ENCODE results near the gene SMYD2.

The SMYD2 gene

GRCh38 chr1:214331180-214331579 is 50.2 kb downstream of the SMYD2 start:
- TF ChIP-seq POLR2AphosphoS5 (IDR thresholded peaks at IDR 0.05; ENCODE audit: low read depth, low read length) (no peak), FOXP2 (optimal IDR thresholded peaks at IDR 0.05; ENCODE audit: borderline replicate concordance, extremely low read depth, extremely low read length, insufficient read depth) (no peak), SIN3A (IDR thresholded peaks at IDR 0.05; ENCODE audit: borderline replicate concordance, insufficient read depth, low read length) (no peak), TAF1 (IDR thresholded peaks at IDR 0.05; ENCODE audit: borderline replicate concordance, insufficient read depth, low read length) (no peak)
- TF ChIP-seq, protein P1, sequence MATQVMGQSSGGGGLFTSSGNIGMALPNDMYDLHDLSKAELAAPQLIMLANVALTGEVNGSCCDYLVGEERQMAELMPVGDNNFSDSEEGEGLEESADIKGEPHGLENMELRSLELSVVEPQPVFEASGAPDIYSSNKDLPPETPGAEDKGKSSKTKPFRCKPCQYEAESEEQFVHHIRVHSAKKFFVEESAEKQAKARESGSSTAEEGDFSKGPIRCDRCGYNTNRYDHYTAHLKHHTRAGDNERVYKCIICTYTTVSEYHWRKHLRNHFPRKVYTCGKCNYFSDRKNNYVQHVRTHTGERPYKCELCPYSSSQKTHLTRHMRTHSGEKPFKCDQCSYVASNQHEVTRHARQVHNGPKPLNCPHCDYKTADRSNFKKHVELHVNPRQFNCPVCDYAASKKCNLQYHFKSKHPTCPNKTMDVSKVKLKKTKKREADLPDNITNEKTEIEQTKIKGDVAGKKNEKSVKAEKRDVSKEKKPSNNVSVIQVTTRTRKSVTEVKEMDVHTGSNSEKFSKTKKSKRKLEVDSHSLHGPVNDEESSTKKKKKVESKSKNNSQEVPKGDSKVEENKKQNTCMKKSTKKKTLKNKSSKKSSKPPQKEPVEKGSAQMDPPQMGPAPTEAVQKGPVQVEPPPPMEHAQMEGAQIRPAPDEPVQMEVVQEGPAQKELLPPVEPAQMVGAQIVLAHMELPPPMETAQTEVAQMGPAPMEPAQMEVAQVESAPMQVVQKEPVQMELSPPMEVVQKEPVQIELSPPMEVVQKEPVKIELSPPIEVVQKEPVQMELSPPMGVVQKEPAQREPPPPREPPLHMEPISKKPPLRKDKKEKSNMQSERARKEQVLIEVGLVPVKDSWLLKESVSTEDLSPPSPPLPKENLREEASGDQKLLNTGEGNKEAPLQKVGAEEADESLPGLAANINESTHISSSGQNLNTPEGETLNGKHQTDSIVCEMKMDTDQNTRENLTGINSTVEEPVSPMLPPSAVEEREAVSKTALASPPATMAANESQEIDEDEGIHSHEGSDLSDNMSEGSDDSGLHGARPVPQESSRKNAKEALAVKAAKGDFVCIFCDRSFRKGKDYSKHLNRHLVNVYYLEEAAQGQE (IDR thresholded peaks at IDR 0.05; ENCODE audit: insufficient read depth in 1 of 2, low read depth in 2 of 2, low read length in 2 of 2) = no peak

- no peak for TF ChIP-seq SIN3A (IDR thresholded peaks at IDR 0.05; ENCODE audit: borderline replicate concordance, insufficient read depth, low read length)
These were observed 51.0 kb downstream of the SMYD2 start for GRCh38 chr1:214331827-214332423.

GRCh38 chr1:214332946-214333798 is 52.2 kb downstream of the SMYD2 start:
- TF ChIP-seq, protein P1 (IDR thresholded peaks at IDR 0.05; ENCODE audit: insufficient read depth in 1 of 2, low read depth in 2 of 2, low read length in 2 of 2) = no peak
- no peak for TF ChIP-seq FOXP2 (optimal IDR thresholded peaks at IDR 0.05; ENCODE audit: borderline replicate concordance, extremely low read depth, extremely low read length, insufficient read depth)
- TF ChIP-seq POLR2AphosphoS5 (IDR thresholded peaks at IDR 0.05; ENCODE audit: low read depth, low read length) = no peak
- no peak for TF ChIP-seq SIN3A (IDR thresholded peaks at IDR 0.05; ENCODE audit: borderline replicate concordance, insufficient read depth, low read length)
- TF ChIP-seq TAF1 (IDR thresholded peaks at IDR 0.05; ENCODE audit: borderline replicate concordance, insufficient read depth, low read length) = no peak

DNA sequence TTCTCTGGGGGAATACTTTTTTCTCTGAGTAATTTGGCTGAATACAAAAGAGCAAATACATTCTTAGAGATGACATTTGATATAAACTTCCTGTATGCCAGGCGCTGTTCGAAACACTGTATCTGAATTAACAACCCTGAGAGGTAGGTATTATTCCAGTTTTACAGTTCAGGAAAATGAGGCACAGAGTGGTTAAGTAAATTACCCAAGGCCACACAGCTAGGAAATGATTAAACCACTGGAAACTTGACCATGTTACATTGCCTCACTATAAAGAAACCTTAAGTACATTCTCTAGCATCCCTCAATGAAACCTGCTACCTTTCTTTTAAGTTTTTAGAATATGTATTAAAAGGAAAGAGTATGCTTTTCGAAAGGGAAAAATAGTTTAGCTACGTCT is 54.6 kb downstream of the SMYD2 start:
- TF ChIP-seq FOXP2 (optimal IDR thresholded peaks at IDR 0.05; ENCODE audit: borderline replicate concordance, extremely low read depth, extremely low read length, insufficient read depth) = no peak
- no peak for TF ChIP-seq TAF1 (IDR thresholded peaks at IDR 0.05; ENCODE audit: borderline replicate concordance, insufficient read depth, low read length)

DNA sequence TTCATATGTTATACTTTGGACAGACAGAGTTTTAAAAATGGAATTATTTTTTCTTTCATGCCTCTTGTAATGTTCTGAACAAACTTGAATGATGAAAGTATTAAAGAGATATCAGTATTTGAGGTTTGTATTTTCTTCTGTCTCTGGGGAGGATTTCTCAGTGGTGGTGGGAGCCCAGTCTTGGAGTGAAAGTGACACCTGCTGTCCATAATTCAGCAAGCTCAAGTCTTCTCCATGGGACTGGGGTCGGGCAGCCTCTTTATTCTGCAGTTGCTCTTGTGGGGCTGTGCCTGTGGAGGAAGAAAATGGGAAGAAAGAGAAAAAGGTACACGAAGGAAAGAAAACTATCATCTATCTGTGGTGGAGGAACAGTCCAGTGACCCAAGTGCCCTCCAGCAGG is 56.1 kb downstream of the SMYD2 start:
- TF ChIP-seq FOXP2 (optimal IDR thresholded peaks at IDR 0.05; ENCODE audit: borderline replicate concordance, extremely low read depth, extremely low read length, insufficient read depth) (no peak), POLR2AphosphoS5 (IDR thresholded peaks at IDR 0.05; ENCODE audit: low read depth, low read length) (no peak), SIN3A (IDR thresholded peaks at IDR 0.05; ENCODE audit: borderline replicate concordance, insufficient read depth, low read length) (no peak)

GRCh38 chr1:214337511-214337910 is 56.6 kb downstream of the SMYD2 start:
- TF ChIP-seq FOXP2 (optimal IDR thresholded peaks at IDR 0.05; ENCODE audit: borderline replicate concordance, extremely low read depth, extremely low read length, insufficient read depth) (no peak), TAF1 (IDR thresholded peaks at IDR 0.05; ENCODE audit: borderline replicate concordance, insufficient read depth, low read length) (no peak), POLR2AphosphoS5 (IDR thresholded peaks at IDR 0.05; ENCODE audit: low read depth, low read length) (no peak), SIN3A (IDR thresholded peaks at IDR 0.05; ENCODE audit: borderline replicate concordance, insufficient read depth, low read length) (no peak)
- TF ChIP-seq, protein P1 (IDR thresholded peaks at IDR 0.05; ENCODE audit: insufficient read depth in 1 of 2, low read depth in 2 of 2, low read length in 2 of 2) = no peak
